GM18499 (cell line): ENCODE results near the gene NOXO1.

Experiments used
- ATAC-seq: cut with Tn5 transposase; IDR thresholded peaks from one replicate; pipeline ENCODE4 v1.9.1; 2021; ENCODE audit warnings: moderate number of reproducible peaks; ENCODE audit not compliant: insufficient read depth, unreplicated experiment

The NOXO1 gene, protein sequence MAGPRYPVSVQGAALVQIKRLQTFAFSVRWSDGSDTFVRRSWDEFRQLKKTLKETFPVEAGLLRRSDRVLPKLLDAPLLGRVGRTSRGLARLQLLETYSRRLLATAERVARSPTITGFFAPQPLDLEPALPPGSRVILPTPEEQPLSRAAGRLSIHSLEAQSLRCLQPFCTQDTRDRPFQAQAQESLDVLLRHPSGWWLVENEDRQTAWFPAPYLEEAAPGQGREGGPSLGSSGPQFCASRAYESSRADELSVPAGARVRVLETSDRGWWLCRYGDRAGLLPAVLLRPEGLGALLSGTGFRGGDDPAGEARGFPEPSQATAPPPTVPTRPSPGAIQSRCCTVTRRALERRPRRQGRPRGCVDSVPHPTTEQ

DNA sequence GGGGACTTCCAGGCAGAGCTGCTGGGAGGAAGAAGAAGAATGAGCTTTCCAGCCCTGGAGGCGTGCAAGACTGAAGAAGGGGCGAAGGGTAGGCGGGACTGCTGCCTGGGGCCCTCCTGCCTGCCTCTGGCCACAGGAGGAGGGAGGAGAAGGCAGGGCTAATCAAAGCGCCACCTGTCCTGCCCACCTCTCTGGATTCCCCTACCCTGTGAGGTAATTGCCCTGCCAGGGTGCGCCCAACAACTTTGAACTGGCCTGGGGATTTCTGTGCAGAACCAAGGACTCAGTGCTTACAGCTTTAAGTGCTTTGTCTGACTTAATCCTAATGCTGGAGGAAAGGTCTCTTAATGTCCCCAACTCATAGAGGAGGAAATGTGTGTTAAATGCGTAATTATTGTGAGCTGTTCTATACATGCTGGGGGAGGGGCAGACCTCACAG lies at the start of gene NOXO1:
TSS of gene NOXO1 (minus strand) at position 72 of the 439 bp plus-strand sequence. CDS start 290 bp downstream, outside the sequence.
- no peak for ATAC-seq

- ATAC-seq = no peak
Observed at GRCh38 chr16:2030036-2030435, 48.8 kb upstream of the NOXO1 start.

- ATAC-seq = no peak
Observed at GRCh38 chr16:2029350-2029749, 48.1 kb upstream of the NOXO1 start.

DNA sequence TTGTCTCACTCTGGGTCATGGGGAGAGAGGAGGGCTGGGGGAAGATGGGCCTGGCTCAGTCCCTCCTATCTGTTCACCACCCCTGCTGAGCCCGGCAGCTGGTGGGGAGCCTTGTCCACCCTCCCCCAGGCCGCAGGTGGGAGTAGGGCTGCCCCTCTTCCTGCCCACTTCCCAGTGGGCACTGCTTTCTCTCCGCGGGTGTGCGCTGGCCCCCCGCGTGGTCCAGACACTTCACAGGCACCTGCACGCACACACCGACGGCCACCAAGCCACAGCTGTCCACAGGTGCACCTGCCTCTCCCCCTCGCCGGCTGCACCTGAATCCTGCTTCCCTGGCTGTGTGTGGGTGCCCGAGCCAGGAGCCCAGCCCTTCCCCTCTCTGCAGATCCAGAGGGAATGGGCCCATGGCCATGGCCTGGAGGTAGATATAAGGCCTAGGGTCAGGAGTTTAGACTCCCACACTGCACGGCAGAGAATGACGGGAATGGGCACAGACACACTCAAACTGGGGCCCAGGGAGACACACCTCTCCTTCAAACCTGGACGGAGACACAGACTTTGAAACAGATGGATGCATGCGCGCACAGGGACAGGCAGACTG lies 47.5 kb upstream of the NOXO1 start:
- no peak for ATAC-seq

- no peak for ATAC-seq
Observed at GRCh38 chr16:2028146-2028545, 46.9 kb upstream of the NOXO1 start.

DNA sequence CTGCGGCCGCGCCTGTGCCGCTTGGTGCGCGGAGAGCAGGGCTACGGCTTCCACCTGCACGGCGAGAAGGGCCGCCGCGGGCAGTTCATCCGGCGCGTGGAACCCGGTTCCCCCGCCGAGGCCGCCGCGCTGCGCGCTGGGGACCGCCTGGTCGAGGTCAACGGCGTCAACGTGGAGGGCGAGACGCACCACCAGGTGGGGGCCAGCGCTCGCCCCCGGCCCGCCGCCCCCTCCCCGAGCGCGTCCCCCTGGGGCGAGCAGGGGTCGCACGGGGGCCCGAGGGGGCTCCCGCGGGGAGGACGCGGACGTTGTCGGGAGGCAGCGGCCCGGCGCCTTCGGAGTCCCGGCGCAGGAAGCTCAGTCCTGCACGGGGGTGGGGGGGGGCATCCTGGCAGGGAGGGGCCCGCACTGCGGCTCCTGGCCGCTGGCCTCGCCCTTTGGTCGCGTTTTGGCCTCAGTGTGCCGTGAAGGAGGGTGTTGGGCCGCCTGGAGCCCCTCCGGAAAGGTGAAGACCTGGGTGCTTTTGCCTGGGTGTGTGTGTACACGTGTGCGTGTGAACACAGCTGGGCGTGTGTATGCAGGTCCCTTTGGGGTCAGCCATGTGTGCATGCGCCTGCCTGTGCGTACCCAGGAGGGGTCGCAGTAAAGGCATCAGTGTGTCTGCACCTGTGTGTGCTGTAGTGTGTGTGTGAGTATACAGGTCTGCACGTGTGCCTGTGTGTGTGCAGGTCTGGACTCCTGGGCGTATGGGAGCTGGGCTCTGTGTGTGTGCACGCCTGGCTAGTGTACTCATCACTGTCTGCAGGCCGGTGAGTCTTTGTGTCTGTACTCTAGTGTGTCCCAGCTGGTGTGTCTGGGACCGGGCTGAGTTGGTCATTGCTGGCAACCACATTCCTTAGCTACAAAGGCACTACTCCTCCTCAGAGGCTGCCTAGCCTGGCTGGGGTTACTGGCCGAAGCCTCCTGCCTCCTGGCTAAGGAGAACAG lies 46.0 kb upstream of the NOXO1 start:
- no peak for ATAC-seq

- no peak for ATAC-seq
Observed at GRCh38 chr16:2026461-2027023, 45.3 kb upstream of the NOXO1 start, which contains the start of gene NHERF2. Gene NHERF2, plus strand, starts transcription at chr16:2026902. Its CDS starts 104 bp downstream, at chr16:2027006.

GRCh38 chr16:2025878-2026460 lies 44.7 kb upstream of the NOXO1 start:
- ATAC-seq = no peak

- ATAC-seq = no peak
Observed at GRCh38 chr16:2025251-2025650, 44.0 kb upstream of the NOXO1 start.

- ATAC-seq = no peak
Observed at GRCh38 chr16:2024032-2024420, 42.8 kb upstream of the NOXO1 start.

DNA sequence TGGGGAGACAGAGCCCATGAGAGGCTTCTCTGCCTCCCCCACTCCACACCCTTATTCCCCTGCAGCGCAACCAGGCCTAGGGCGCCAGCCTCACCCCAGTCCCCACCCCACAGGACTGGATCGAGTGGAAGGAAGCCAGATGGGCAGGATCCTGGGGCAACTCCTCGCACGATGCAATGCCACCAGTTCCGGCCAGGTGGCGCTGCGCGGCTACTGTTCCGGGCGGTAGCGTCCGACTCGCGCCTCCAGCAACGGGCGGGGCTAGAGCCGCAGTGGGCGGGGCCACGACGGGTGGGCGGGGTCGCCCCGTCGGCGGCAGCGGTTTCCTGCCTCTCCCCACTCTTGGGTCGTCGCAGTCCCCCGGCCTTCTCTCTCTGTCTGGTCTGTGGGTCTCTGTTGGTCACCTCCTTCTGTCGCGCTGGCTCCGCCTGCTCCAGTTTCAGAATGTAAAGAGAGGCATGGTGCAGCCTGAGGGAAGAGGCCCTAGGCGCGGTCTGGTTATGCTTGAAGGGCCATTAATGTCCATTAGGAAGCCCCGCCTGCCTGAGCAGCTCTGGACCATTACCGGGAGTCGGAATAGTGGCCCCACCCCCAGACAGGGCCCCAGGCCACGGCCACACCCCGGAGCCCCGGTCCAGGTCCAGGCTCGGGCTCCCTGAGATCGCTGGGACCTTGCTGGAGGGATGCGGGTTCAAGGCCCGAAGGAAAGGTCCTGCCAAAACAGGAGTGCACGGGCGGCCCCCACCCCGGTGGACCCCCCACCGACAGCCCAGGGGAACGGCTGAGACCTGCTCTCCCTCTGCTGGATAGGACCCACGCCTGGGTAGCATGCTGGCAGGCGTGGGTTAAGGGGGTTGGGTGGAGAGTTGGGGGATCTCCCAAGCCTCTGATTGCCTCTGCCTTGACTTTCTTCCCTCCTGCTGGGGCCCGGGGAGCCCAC lies 42.1 kb upstream of the NOXO1 start:
- no peak for ATAC-seq

DNA sequence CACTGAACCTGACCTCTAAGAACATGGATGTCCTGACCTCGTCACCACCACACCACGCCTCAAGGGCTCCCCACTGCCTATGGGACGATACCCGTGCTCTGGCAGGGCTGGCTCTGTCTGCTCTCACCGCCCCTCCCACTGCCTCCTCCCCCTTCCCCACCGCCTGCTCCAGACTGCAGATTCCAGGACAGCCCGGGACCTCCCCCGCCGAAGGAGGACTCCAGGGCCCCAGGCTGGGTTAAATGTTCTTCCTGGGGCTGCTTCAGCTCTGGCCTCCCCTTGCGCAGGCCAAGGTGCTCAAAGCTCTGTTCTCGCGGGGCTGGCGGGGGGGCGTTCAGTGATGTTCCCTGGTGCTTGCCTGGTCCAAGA lies 41.4 kb upstream of the NOXO1 start:
- no peak for ATAC-seq

- no peak for ATAC-seq
Observed at GRCh38 chr16:2019921-2020831, 38.9 kb upstream of the NOXO1 start.

GRCh38 chr16:2019518-2019920 lies 38.2 kb upstream of the NOXO1 start, which contains the start of gene NPW:
Gene NPW, plus strand, starts transcription at chr16:2019785.
- ATAC-seq = no peak

- ATAC-seq = no peak
Observed at GRCh38 chr16:2016407-2016922, 35.2 kb upstream of the NOXO1 start.

DNA sequence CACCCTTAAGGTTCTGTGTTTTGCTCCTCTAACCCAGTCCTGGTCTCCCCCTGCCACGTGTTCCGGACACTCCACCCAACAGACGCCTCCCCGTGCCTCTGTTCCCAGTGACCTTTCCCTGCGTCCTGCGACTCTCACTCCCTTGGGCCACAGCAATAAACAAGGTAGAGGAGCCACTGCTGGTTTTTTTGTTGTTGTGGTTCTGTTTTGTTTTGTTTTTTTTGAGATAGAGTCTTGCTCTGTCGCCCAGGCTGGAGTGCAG lies 34.6 kb upstream of the NOXO1 start:
- ATAC-seq = no peak

GRCh38 chr16:2015117-2015946 lies 34.1 kb upstream of the NOXO1 start:
- ATAC-seq = no peak
